HepG2 (cell line): ENCODE data around the gene KDELR3. TPM values are rescaled to one million over a fixed set of nuclear protein-coding genes. Genes with fewer than 3 reads are reported as not detected.

ENCODE experiments used
- ASH2L ChIP-seq: fragments of 300-600, 200-600 bp; sonication (generic); IDR thresholded peaks from 2 replicates; pipeline ENCODE4 v1.7.0; 2017; ENCODE audit warnings: low read depth, mild to moderate bottlenecking, moderate library complexity, mixed read lengths, low read length; ENCODE audit not compliant: insufficient read length
- DMAP1 ChIP-seq: IDR thresholded peaks from 2 replicates; pipeline ENCODE4 v1.6.1; 2016
- ERF ChIP-seq: IDR thresholded peaks from 2 replicates; pipeline ENCODE4 v1.6.1; 2018; ENCODE audit warnings: missing biosample characterization, missing genetic modification reagents
- EZH2 ChIP-seq: conservative IDR thresholded peaks from 2 replicates; pipeline ENCODE4 v1.6.1; 2012; ENCODE audit warnings: mild to moderate bottlenecking, low read depth, low read length, moderate library complexity
- FOXM1 ChIP-seq: sonication (generic); formaldehyde crosslinking; IDR thresholded peaks from 2 replicates; pipeline ENCODE4 v1.5.0; 2020; ENCODE audit warnings: missing genetic modification reagents
- HNRNPLL ChIP-seq: fragments of 200-400 bp; formaldehyde crosslinking; IDR thresholded peaks from 2 replicates; pipeline ENCODE4 v1.6.1; 2017; ENCODE audit warnings: mild to moderate bottlenecking, low read depth, low read length; ENCODE audit not compliant: poor library complexity, severe bottlenecking
- HOXA3 ChIP-seq: sonication (generic); formaldehyde crosslinking; IDR thresholded peaks from 2 replicates; pipeline ENCODE4 v1.5.0; 2020; ENCODE audit warnings: missing genetic modification reagents
- IKZF1 ChIP-seq: fragments of 450-650 bp; IDR thresholded peaks from 2 replicates; pipeline ENCODE4 v1.7.1; 2016
- NBN ChIP-seq: fragments of 450-650 bp; conservative IDR thresholded peaks from 2 replicates; pipeline ENCODE4 v1.6.1; 2017
- NFYB ChIP-seq: sonication (generic); formaldehyde crosslinking; IDR thresholded peaks from 2 replicates; pipeline ENCODE4 v1.4.0; 2020; ENCODE audit warnings: missing genetic modification reagents
- NPAS2 ChIP-seq: sonication (generic); formaldehyde crosslinking; IDR thresholded peaks from 2 replicates; pipeline ENCODE4 v1.8.0; 2022; ENCODE audit warnings: mild to moderate bottlenecking, missing genetic modification reagents, borderline replicate concordance
- NRL ChIP-seq: sonication (generic); formaldehyde crosslinking; IDR thresholded peaks from 2 replicates; pipeline ENCODE4 v1.5.0; 2020; ENCODE audit warnings: missing genetic modification reagents, mild to moderate bottlenecking, moderate library complexity, borderline replicate concordance
- RARA ChIP-seq: IDR thresholded peaks from 2 replicates; pipeline ENCODE4 v1.6.1; 2016; ENCODE audit warnings: missing genetic modification reagents, missing compliant biosample characterization
- SIX1 ChIP-seq: sonication (generic); formaldehyde crosslinking; IDR thresholded peaks from 2 replicates; pipeline ENCODE4 v1.4.0; 2020; ENCODE audit warnings: missing genetic modification reagents, borderline replicate concordance
- SRSF9 ChIP-seq: fragments of 200-400 bp; formaldehyde crosslinking; IDR thresholded peaks from 2 replicates; pipeline ENCODE4 v1.6.1; 2018; ENCODE audit warnings: borderline replicate concordance, mild to moderate bottlenecking, low read depth, low read length; ENCODE audit not compliant: insufficient read depth, poor library complexity, severe bottlenecking
- TSC22D2 ChIP-seq: sonication (generic); formaldehyde crosslinking; IDR thresholded peaks from 2 replicates; pipeline ENCODE4 v1.5.1; 2020; ENCODE audit warnings: missing genetic modification reagents, mild to moderate bottlenecking, borderline replicate concordance
- U2AF1 ChIP-seq: fragments of 200-400 bp; formaldehyde crosslinking; optimal IDR thresholded peaks from 2 replicates; pipeline ENCODE3; 2017; ENCODE audit warnings: mild to moderate bottlenecking, low read depth, low read length
- ZNF432 ChIP-seq: sonication (generic); formaldehyde crosslinking; IDR thresholded peaks from 2 replicates; pipeline ENCODE4 v1.5.0; 2020; ENCODE audit warnings: missing genetic modification reagents, mild to moderate bottlenecking, borderline replicate concordance
- ZNF703 ChIP-seq: sonication (generic); formaldehyde crosslinking; IDR thresholded peaks from 2 replicates; pipeline ENCODE4 v1.5.1; 2020; ENCODE audit warnings: missing genetic modification reagents, mild to moderate bottlenecking, moderate library complexity, borderline replicate concordance
- ZNF775 ChIP-seq: sonication (generic); formaldehyde crosslinking; IDR thresholded peaks from 2 replicates; pipeline ENCODE4 v1.4.0; 2020; ENCODE audit warnings: missing genetic modification reagents, mild to moderate bottlenecking, moderate library complexity, borderline replicate concordance
- ZSCAN5A ChIP-seq: sonication (generic); formaldehyde crosslinking; IDR thresholded peaks from 2 replicates; pipeline ENCODE4 v1.8.0; 2022; ENCODE audit warnings: mild to moderate bottlenecking, missing genetic modification reagents, borderline replicate concordance
- polyA plus RNA-seq, 8 experiments: library from polyadenylated mRNA; depleted of rRNA in 3 of 8; stranded (reverse) in 7 of 8; unstranded in 1 of 8; fragments of >200 nt; fragmentation: Illumina TruSeq in 4 of 8; extraction: Trizol in 4 of 8; gene quantifications; 2 replicates each; pipeline versions ENCODE4 v1.2.1 to v1.2.3, GENCODE V29; 2011 to 2016; ENCODE audit warnings: low read depth in 4 of 8, missing spikeins in 1 of 8, mixed read lengths in 1 of 8; ENCODE audit not compliant: insufficient read depth in 1 of 8
- total RNA-seq, 5 experiments: library from RNA; depleted of rRNA; stranded (reverse); fragments of >200 nt; fragmentation: Illumina TruSeq; extraction: Trizol; gene quantifications; 2 replicates each; pipeline ENCODE4 v1.2.3, GENCODE V29; 2016; ENCODE audit warnings: low read depth in 1 of 5

Gene KDELR3
- total and polyA plus RNA-seq, 2 of the 13 experiments (the other 11 are each of a cell fraction or from before 2014, with no cell fraction given): 24.2 to 65.7 TPM

- TF ChIP-seq ZNF432 (CRISPR knock-in tag): no peak
- TF ChIP-seq NPAS2 (CRISPR knock-in tag): no peak
- TF ChIP-seq NBN: no peak
- TF ChIP-seq SRSF9: no peak
- no peak for TF ChIP-seq SIX1 (CRISPR knock-in tag)
- no peak for TF ChIP-seq NFYB (CRISPR knock-in tag)
- peak; percentile 51; the same call in 1 of the 2 replicates for TF ChIP-seq DMAP1 (CRISPR knock-in tag)
- TF ChIP-seq ZSCAN5A (CRISPR knock-in tag): no peak
- TF ChIP-seq U2AF1: no peak
- no peak for TF ChIP-seq ZNF775 (CRISPR knock-in tag)
- TF ChIP-seq TSC22D2: no peak
- no peak for TF ChIP-seq FOXM1
- no peak for TF ChIP-seq HNRNPLL
- TF ChIP-seq RARA (CRISPR knock-in tag): peak; percentile 26; the same call in 1 of the 2 replicates
- no peak for TF ChIP-seq NRL (CRISPR knock-in tag)
- TF ChIP-seq HOXA3: peak; percentile 47; the same call in 1 of the 2 replicates
- no peak for TF ChIP-seq ZNF703
- TF ChIP-seq IKZF1: no peak
- peak; percentile 70 for TF ChIP-seq ASH2L
- no peak for TF ChIP-seq EZH2
- no peak for TF ChIP-seq ERF (CRISPR knock-in tag)
Observed at GRCh38 chr22:38504731-38505540, 37.0 kb downstream of the KDELR3 start (continued).
